Fibroblast of pulmonary artery (primary cell): ENCODE measurements around the gene ITPRIP.

Source experiments
- DNase-seq: peaks from one replicate; pipeline ENCODE4 v3.0.0-alpha.2; 2010; ENCODE audit warnings: low read depth
- H3K4me3 ChIP-seq: replicated peaks from 2 replicates; pipeline ENCODE4 v1.5.1; 2011; ENCODE audit warnings: low read depth, mild to moderate bottlenecking, control low read depth, low read length, moderate library complexity
- TF ChIP-seq, protein P1 (sequence below): IDR thresholded peaks from 2 replicates; pipeline ENCODE4 v1.5.1; 2011; ENCODE audit warnings: mild to moderate bottlenecking, control low read depth, low read length, inconsistent platforms; ENCODE audit errors: missing control alignments

Gene ITPRIP

GRCh38 chr10:104300736-104301292, 37.5 kb downstream of the ITPRIP start:
- peak; percentile 98 for DNase-seq
- H3K4me3 ChIP-seq, result peak overlapping the region; percentile 39
- TF ChIP-seq, protein P1, sequence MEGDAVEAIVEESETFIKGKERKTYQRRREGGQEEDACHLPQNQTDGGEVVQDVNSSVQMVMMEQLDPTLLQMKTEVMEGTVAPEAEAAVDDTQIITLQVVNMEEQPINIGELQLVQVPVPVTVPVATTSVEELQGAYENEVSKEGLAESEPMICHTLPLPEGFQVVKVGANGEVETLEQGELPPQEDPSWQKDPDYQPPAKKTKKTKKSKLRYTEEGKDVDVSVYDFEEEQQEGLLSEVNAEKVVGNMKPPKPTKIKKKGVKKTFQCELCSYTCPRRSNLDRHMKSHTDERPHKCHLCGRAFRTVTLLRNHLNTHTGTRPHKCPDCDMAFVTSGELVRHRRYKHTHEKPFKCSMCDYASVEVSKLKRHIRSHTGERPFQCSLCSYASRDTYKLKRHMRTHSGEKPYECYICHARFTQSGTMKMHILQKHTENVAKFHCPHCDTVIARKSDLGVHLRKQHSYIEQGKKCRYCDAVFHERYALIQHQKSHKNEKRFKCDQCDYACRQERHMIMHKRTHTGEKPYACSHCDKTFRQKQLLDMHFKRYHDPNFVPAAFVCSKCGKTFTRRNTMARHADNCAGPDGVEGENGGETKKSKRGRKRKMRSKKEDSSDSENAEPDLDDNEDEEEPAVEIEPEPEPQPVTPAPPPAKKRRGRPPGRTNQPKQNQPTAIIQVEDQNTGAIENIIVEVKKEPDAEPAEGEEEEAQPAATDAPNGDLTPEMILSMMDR, result no peak

- DNase-seq, result peak; percentile 100
- TF ChIP-seq, protein P1, result no peak
- peak overlapping the region; percentile 49 for H3K4me3 ChIP-seq
Measured at GRCh38 chr10:104300002-104300735, 38.1 kb downstream of the ITPRIP start.

GRCh38 chr10:104299031-104299904, 39.0 kb downstream of the ITPRIP start:
- peak overlapping the region; percentile 49 for H3K4me3 ChIP-seq
- DNase-seq, result peak; percentile 97
- TF ChIP-seq, protein P1, result no peak

DNA sequence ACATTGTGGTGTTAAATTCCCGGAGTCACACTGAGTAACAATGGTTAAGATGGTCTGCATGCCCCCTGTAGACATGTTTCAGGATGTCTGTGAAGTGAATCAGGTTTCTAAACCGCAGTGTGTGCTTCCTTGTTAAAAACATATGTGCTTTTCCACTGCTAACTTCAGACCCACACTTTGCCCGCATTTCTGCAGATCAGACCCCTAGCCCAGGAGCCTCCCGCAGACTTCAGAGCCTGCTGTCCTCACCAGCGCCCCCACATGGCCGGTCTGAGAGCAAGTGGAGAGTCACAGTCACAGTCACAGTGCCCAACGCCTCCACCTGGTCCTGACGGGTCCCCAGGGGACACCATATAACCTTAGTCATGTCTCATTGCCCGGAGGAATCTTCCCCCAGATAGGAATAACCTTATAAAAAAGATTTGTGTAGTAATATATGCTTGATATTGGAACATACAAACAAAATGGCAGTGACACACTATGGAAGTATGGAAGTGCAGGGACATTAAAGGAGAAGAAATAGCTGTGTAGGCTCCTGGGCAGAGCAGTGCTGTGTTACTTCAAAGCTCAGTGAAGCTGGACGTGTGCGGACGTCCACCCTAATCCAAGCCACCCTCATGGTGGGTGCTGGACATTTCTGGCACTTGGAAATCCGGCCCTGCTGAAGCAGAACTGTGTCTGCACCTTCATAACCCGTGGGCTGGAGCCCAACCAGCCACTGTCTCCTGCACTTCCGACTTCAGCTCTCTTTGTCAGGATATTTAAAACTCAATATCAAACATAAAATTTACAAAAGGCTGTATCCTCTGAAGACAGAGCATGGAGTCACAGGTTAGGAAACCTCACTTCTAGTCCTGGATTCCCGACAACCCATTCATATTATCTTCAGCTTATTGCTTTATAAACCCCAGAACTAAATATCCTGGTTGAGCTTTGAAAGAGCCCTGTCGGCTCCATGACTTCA, 40.3 kb downstream of the ITPRIP start:
- H3K4me3 ChIP-seq, result no peak overlapping the region
- DNase-seq, result peak; percentile 59
- TF ChIP-seq, protein P1, result peak; percentile 60

DNA sequence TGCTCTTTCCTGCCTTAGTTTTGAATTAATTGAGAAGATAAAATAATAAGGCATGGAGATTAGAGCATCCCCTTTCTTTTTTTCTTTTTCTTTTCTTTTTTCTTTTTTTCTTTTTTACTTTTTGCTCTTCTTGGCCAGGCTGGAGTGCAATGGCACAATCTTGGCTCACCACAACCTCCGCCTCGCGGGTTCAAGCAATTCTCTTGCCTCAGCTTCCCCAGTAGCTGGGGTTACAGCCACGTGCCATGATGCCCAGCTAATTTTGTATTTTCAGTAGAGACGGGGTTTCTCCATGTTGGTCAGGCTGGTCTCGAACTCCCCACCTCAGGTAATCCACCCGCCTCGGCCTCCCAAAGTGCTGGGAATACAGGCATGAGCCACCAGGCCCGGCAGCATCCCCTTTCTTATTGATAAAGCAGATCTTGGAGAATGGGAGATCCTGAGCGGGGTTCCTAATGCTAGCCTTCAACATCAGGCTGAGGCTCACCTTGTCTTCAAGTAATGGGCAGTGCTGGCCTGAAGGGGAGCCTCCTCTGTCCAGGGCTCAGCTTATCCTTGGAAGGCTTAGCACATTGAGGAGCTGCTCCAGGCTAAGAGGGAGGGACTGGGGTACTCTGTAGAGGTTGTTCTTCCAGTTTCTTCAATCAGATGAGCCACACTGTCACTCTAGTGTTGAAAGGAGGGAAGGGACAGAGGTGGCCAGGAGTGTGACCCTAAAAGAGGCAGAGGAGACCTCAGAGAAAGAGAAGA, 41.4 kb downstream of the ITPRIP start:
- no peak overlapping the region for H3K4me3 ChIP-seq
- TF ChIP-seq, protein P1, result no peak
- no peak for DNase-seq
